HG02885 (cell line): ENCODE results near the gene MED31.
"Not testable (repeated sequence)": the region's sequence is repeated elsewhere in the genome, so short reads cannot be mapped to it uniquely, and the experiment has no call there.

Source experiments
- ATAC-seq: cut with Tn5 transposase; IDR thresholded peaks from one replicate; pipeline ENCODE4 v1.9.1; 2021; ENCODE audit warnings: mild to moderate bottlenecking; ENCODE audit not compliant: unreplicated experiment, poor library complexity

Gene MED31

DNA sequence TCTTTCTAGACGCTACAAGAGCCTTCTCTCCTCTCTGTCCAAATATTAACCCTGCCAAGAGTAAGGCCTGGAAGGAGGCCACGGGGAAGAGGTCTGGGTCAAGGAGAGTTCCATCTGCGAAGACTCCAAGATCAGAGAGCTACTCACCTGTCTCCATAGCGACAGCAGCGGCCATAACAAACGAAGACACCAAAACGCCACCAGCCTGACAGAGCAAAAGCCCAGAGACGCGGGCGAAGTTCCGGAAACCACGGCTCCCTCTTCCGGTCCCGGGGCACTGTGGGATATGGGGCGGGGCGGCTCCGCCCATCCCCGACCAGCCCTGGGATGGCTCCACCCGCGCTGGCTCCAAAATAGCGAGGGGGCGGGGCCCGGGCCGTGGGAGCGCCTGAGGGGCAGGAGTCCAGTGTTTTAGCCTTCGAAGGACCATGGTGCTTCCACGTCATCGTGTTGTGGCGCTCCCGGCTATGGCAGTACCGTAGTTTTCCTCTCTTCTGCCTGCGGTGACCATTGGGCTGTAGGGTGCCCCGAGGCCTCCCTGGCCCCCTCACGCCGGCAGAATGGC lies at the start of gene MED31, which contains the start of gene C17orf100:
Gene MED31 (minus strand): TSS at position 252 of the 565 bp plus-strand sequence. CDS start 77 bp downstream, at position 175.
Gene C17orf100 (plus strand): TSS at position 409 of the 565 bp plus-strand sequence. CDS start 152 bp downstream, at position 561.
- ATAC-seq: peak; percentile 94

DNA sequence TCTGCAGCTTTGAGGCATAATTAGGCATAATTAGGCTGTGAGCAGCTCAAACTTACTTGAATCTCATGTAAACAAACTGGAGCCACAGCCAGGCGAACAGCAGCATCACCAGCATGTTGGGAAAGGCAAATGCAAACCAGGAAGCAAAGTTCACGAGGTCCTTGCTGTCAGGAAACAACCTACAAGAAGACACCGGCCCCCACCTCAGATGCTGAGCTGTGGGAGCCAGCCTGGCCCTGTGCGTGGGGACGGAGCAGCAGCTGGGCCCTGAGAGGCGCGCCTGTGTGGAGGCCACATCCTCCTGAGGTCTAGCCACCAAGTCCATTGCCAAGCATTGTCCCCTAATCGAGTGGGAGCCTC lies 49.5 kb upstream of the MED31 start:
- ATAC-seq: no peak

DNA sequence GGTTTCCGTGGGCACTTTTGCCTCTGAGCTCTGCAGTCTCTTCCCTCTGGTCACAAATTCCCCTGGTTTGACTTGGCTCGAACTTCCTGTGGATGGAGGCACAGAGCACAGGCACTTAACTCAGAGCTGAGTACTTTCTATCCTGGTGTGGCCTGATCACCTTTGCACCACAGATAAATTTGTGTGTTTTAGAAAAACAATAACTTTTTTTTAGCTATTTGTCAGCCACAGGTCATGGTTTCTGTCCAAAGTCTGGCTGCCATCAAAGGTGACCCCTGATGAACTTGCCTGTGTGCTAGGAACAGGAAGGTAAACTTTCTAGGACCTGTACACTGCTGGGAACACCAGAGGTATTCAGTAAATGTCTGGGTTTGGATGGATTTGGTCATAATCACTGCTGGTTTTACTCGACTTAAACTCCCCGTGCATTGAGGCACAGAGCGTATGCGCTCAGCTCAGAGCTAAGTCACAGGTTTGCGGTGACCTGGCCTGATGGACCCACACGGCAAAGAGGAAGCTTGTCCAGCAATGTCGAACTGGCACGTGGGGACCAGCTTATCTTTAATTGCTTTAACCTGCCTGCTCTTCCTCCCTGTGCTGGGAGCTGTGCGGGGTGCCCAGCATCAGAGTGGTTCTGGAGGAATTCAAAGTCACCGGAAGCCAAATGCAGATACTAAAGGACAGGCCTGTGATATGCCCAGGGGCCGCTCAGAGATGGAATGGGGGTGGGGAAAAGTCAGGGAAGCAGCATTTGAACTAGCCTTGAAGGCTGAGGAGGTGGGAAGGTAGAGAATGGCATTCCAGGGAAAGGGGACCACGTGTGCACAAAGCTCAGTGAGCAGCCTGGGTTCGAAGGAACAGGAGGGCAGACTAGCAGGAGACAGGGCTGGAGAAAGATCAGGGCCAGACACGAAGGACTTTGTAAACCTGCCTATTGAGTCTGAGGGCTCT lies 48.9 kb upstream of the MED31 start:
- ATAC-seq: no peak

DNA sequence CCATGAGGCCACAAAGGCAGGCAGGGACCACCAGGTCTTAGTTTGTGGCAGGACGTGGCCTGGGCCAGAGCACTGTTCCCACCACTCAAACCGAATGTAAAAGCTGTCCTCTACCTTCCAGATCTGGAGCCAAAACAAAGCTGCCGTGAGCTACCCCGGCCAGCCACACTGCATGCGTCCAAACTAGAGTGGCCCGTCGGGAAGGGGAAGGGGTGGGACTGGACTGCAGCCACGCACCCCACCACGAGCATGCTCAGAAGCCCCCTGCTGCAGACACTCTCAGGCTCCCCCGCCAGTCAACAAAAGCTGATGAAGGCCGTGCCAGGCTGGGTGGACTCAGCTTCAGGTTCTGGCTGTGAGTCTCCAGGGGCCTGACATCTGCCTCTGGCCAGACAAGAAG lies 46.6 kb upstream of the MED31 start:
- ATAC-seq: no peak

DNA sequence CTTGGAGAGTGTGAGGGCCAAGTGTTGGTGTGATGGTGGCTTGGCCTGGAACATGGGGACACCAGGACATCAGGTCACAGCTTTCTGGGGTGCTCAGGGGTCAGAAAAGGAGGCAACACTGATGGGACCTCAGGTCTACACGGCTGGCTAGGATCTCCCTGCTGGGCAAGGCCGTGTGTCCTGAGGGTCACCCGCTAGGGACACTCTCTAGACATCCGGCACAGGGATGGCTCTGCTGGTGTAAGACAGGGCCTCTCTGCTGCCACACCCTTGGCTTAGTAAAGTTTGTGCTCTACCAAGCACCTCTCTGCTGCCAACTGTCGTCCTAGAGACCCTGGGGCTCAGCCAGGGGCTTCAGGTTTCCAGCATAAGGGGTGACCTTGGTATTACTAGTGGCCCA lies 45.5 kb upstream of the MED31 start:
- no peak for ATAC-seq

DNA sequence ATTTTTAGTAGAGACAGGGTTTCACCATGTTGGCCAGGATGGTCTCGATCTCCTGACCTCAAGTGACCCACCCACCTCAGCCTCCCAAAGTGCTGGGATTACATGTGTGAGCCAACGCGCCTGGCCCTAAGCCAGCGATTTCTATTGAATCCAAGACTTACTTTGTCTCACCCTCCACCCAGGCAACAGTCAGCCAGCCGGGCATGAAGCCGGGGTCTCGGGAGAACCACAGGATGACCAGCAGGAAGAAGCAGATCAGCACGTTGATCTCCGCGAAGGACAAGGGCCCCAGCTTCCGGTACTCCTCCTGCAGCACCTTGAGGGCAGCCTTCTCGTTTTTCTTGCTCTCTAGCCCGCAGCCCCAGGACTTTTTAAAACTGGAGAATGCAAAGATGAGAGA lies 44.2 kb upstream of the MED31 start:
- no peak for ATAC-seq

DNA sequence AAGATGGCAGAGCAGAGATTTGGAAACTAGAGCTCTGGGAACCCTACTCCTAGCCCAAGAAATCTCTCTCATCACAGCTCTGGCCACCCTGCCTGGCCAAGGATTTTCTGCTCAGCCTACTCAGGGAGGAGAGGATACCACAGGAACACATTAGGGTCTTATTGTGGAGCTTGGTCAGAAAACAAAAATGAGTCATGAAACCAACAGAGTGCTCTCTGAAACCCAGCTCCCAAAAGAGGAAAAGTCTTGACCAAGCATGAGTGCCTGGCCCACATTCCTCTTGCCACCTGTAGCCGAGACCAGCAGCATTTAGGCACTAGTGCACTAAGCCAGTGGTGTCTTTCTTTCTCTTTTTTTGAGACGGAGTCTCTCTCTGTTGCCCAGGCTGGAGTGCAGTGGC lies 43.6 kb upstream of the MED31 start:
- no peak for ATAC-seq

DNA sequence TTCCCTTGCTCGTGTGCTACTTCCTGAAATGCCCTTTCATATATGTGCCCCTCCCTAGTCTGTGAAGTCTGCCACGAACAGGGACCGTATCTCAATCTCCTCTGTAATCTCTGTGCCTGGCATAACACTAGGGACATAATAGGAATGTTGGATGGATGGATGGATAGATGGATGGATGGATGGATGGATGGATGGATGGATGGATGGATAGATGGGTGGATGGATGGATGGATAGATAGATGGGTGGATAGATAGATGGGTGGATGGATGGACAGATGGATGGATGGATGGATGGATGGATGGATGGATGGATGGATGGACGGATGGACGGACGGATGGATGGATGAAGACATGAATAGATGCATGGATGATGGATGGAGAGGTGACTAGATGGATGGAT lies 40.6 kb upstream of the MED31 start:
- not testable (repeated sequence) for ATAC-seq

DNA sequence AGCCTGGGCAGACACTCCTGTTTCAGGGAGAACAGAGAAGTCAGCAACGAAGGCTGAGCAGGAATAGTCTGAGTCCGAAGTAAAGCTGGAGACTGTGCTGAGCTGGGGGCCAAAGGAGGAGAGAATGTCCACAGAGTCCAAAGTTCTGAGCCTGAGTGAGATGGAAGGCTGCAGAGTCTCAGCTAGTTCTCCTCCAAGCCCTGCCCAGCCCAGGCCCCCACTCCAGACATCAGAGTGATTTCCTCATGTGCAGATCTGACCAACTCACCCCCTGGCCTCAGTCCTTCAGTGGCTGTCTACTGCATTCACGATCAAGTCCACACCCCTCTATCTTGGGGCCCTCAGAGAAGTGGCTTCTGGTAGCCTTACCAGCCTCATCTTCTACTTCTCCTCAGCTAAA lies 40.1 kb upstream of the MED31 start:
- no peak for ATAC-seq

DNA sequence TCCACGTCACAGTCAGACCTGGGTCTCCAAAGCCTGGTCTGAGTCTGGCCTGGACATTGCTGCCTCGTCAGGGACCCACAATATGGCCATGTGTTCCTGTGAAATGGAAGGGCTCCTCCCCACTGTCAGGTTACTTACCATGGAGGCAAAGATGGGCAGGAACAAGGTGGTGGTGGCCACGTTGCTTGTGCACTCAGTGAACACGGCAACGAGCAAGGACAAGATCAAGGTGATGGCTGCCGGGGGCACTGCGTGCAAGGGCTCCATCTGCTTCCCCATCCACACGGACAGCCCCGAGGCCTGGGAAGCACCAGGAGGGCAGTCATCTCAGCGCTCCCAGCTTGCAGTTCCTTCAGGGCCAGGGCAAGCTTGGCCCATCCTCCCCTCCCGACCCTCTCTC lies 39.2 kb upstream of the MED31 start:
- ATAC-seq: no peak

DNA sequence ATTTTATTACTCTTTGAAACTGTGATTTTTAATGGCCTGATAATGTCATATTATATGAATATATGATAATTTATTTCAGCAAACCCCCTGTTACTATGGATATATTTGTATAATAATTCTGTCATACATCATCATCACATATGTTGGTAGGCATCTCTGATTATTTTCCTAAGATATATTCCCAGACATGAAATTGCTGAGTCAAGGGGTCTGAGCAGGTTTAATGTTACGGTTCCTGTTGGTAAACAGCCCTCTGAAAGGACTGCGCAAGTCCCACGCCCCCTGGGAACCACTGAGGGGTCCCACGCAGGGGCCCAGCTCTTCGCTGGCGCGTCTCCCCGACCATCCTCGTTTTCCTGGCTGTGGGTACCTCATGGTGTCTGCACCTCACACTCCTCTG lies 37.5 kb upstream of the MED31 start:
- ATAC-seq: no peak

DNA sequence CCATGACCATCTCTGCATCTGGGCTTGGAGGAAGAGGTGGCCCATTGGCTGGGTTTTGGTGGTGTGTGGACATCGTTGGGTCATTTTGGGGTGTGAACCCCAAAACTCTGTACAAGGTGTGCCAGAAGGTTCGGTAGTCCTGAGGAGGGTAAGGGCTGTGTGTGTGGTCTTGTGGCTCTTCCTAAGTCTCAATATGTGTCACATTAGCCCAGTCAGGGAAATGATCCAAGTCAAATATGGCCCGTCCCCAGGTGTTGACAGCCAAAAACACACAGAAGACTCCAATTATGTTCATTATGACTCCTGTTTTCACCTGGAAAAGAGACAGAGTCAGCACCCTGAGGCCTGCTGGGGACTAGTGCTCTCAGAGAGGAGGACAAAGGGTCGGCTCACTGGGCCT lies 34.6 kb upstream of the MED31 start:
- ATAC-seq: no peak

DNA sequence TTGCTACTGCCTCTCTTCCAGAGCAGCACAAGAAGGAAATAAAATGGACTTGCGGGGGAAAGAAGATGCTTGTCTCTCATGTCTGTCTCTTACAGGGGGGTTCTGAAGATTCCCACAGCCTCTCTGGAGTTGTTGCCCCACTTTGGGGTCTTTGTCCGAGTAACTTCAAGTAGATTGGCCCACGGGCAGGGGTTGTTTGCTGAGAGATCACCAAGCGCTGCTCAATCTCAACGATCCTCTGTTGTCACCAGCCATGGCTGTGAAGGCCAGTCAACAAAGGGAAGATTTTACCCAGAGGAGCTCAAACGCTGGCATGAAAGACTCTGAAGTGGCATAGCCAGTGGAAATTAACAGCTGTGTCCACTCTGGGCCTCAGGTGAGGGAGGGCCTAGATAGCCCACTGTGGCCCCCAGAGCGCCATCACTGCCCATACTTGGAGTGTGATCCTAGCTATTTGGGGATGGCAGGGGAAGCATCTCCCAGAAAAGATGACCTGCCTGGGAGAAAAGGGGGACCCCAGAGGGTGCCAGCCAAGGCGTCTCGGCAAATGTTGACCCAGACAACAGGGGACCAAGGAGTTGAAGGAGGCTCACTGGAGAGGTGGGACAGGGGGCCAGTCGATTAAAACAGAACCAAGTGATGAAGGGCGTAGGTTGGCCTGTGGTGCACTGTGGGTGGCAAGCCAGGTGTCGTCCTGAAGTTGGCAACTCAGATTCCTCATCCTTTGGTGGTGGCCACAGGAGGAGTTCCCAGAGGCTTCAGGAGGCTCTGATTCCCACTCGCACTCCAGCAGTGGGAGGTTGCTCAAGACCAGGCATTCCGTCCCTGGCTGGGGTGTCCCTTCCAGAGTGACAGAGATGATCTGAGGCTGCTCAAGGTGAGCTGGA lies 33.7 kb upstream of the MED31 start:
- ATAC-seq: no peak

DNA sequence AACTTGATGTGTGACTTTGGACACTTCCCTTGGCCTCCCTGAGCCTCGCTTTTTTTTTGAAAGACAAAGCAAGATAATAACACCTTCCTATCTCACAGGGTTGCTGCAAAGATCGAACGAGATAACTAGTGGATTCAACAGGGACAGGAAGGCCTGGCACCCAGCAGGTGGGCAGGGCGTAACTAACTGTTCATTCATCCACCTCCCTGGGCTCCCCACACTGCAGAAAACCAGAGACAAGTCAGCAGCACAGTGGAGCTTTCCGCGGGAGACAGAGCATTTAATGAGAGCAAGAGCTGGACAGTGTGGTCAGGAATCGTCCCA lies 33.0 kb upstream of the MED31 start:
- ATAC-seq: no peak

DNA sequence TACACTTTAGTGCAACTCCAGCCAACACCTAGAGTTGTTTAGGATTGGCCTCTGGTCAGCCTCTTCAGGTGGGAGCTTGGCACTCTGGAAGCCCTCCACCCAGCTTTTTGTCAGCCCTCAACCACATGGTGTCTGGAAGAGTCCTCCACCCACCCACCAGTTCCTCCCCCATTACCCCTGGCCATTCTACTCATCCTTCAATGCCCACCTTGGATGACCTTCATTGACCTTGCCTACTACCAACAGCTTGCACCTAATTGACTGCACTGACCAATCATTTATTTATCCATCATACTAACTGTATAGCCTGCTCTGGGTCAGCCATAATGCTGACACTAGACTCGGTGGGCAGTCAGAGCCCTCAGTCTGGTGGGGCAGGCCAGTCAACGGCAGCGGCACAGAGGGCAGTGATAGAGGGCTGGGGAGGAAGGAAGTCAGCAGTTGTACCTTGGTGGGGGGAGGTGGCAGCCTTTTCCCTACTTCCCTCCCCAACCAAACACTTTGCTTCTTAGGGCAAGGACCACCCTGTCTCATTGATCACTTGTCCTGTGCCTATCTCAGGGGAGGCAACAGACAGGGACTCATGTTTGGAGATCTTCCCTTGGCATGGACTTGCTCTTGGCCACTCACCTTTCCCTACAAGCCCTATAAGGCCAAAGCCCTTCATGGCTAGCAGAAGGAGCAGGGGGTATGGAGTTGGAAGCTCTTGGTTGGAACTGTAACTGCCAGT lies 32.5 kb upstream of the MED31 start:
- no peak for ATAC-seq

DNA sequence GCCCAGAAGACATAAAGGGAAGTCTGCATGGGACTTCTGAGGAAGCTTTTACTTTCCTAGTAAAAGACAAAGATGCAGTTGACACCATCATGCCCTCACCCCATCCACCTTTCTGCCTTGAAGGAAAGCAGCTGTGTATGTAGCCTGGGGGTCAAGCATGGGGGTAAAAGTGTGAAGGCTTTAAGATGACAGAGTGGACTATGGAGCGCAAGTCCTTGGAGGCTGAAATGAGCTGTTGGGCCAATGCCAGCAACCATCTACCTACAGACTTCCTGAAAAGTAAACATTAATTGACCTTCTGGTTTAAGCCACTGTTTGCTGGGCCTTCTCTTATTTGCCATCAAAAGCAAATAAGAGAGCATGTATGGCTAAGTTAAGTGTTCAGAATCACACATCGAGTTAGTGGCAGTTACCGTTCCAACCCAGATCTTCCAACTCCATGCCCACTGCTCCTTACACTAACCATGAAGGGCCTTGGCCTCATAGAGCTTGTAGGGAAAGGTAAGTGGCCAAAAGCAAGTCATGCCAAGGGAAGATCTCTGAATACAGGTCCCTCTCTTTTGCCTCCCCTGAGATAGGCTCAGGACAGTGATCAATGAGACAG lies 31.8 kb upstream of the MED31 start:
- no peak for ATAC-seq

DNA sequence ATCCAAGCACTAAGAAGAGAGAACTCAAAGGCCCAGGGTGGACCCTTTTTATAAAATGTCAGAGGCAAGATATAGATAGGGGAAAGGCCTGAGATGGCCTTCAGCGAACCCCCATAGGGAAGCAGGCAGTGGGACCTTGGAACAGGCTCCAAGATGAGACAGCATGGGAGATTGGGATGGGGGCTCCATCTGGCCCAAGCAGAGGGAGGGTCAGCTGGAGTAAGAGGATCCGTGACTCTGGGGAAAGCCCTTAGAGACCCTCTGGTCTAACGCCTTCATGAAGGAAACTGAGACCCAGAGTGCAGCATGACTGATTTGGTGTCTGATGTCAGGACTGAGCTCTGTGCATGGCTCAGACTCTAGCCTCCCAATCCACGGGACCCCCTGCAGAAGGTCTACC lies 30.9 kb upstream of the MED31 start:
- ATAC-seq: no peak

DNA sequence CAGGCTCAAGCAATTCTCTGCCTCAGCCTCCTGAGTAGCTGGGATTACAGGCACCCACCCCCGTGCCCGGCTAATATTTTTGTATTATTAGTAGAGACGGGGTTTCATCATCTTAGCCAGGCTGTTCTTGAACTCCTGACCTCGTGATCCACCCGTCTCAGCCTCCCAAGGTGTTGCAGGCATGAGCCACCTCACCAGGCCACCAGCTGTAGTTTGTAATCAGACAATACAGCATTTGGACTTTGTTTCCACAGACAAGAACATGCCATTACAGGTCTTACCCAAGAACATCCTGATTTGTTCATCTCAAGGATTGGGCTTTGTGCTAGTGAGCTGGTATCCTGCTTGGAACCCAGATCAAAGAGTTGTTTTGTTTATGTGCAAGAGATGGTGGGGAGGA lies 30.3 kb upstream of the MED31 start:
- no peak for ATAC-seq

DNA sequence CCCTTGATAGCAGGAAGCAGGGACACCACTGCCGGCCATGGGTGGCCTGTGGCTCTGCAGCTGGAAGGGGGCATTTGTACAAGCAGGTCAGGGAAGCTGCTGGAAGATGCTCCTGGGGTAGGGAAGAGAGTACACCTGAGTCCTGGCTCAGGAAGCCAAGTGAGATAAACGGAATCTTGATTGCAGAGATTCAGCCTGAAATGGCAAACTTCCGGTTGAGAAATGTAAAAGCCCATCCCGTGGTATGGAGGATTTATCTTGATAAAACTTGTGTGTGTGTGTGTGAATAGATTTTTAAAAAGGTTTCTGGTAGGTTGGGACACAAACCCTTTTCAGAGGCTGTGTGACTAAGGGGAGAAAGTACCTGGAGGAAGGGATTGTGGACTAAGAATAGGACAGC lies 29.8 kb upstream of the MED31 start:
- no peak for ATAC-seq

DNA sequence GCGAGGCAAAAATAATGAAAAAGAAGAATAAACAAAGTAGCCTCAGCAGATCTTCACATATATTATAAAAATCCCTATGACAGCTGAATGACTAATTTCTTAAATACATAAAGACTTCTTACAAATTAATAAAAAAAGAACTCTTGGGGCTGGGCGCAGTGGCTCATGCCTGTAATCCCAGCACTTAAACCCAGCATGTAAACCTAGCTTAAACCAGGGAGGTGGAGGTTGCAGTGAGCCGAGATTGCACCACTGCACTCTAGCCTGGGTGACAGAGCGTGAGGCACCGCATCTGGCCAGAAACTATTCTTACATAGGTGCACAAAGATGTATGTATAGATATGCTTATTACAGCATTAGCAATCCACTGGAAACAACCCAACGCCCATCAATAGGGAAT lies 27.8 kb upstream of the MED31 start:
- no peak for ATAC-seq
